HG03139 (cell line): ENCODE data around the gene AMPH.
A peak's percentile ranks its signal among the peaks of the same experiment; 100 is the strongest.

ENCODE experiments used
- ATAC-seq: cut with Tn5 transposase; IDR thresholded peaks from one replicate; pipeline ENCODE4 v1.9.1; 2021; ENCODE audit not compliant: unreplicated experiment

The AMPH gene

GRCh38 chr7:38463277-38464225 lies 167.6 kb downstream of the AMPH start:
- peak; percentile 69 for ATAC-seq

DNA sequence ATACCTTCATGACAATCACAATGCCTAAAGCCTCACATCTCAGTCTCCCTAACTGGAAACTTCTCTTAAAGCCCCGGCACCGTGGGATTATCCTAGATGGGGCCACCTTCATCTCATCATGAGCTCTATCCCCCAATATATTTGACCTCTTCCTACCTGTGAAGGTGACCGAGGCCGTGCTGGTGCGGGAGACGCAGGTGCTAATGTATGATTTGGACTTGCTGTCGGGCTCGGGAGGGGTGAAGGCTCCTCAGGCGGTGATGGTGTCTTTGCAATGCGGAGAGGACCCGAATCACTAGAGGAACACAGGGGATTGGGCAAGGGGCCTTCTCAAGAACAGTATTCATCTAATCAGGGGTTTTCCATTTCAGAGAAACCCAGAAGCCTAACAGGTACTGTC lies 168.4 kb downstream of the AMPH start:
- ATAC-seq, result no peak

GRCh38 chr7:38461887-38462286 lies 169.3 kb downstream of the AMPH start:
- ATAC-seq, result no peak

GRCh38 chr7:38453826-38454225 lies 177.3 kb downstream of the AMPH start:
- ATAC-seq, result no peak

- ATAC-seq, result no peak
Observed at GRCh38 chr7:38453168-38453567, 178.0 kb downstream of the AMPH start.

- no peak for ATAC-seq
Observed at GRCh38 chr7:38452681-38453108, 178.5 kb downstream of the AMPH start.

GRCh38 chr7:38451840-38452239 lies 179.3 kb downstream of the AMPH start:
- ATAC-seq, result no peak

DNA sequence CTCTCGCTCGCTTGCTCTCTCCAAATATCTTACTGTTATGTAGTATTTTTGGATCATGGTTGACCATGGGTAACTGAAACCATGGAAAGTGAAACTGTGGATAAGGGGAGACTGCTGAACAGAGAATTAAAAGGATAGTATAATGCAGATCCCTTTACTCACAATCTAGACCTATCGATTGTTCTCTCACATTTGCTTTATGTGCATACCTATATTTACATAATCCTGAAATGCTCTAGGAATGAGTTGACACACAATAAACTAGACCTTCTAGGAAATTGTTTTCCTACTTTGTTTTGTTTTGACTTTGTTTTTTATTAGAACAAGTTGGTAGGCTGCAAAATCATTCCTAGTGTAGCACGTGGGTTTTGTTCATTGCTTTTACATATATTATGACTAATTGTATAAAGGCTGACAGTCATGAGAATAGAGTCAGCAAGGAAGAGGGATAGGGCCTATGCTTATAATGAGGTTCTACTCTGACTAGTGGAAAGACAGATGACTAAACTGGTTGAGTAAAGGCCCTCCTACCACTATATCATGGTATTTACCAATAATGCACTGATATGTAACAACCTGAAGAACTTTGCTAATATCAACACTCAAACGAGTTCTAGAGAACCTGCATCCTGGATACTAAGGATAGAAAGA lies 182.5 kb downstream of the AMPH start:
- no peak for ATAC-seq

GRCh38 chr7:38448054-38448453 lies 183.1 kb downstream of the AMPH start:
- no peak for ATAC-seq

DNA sequence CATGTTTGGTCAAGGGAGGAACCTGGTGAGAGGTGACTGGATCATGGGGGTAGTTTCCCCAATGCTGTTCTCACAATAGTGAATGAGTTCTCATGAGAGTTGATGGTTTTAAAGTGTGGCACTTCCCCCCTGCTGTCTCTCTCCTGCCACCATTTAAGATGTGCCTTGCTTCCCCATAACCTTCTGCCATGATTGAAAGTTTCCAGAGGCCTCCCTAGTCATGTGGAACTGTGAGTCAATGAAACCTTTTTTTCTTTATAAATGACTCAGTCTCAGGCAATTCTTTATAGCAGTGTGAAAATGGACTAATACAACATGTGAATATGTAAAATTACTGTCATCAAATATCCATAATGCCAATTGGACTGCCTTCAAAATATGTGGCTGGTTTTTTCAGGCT lies 192.2 kb downstream of the AMPH start:
- no peak for ATAC-seq

- no peak for ATAC-seq
Observed at GRCh38 chr7:38432671-38433070, 198.5 kb downstream of the AMPH start.

GRCh38 chr7:38432080-38432479 lies 199.1 kb downstream of the AMPH start:
- no peak for ATAC-seq

GRCh38 chr7:38429057-38429456 lies 202.1 kb downstream of the AMPH start:
- ATAC-seq, result no peak

DNA sequence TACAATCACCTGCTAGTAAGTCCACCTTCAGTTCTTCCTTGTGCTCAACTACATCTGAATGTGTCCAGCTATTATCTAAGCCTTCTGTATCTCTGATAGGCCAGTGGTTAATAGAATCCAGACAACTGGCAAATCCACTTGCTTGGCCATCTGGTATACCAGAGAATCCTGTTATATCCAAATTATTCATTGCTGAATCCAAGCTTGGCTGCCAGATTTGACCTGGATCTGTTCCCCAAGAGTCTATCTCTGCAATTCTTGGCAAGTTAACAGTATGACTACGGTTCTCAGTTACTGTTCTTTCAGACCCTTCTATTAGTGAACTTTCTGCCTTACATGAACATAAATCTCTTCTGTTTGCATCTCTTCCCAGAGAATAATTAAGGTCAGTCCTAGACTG lies 203.1 kb downstream of the AMPH start:
- ATAC-seq, result no peak

DNA sequence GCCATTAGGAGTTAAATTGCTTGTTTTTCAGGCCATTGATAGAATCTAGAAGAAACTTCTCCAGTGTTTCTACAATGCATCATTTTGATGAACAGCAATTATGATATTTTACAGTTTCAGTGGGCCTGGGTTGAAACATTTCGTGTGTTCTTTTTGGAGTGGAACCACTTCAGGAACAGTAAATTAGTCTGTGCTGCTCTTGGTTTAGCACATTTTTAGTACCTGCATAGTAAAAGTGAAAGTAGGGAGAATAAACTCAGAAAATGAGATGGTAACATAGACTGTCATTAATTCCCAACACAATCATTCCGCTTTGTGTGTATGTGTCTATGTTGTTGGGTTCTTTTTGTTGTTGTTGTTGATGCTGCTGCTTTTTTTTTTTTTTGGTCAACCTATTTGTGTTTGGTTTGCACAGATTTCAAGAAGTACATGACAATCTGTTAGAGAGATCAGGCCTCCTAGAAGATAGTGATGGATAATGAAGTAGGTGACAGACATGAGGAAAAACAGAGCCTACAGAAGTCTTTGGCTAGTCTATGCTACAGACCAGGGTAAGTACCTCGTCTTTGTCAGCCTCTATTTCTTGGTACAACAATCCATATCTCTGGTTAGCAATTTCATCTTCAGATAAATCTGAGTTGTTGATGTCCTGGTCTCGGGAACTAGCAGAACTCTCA lies 203.8 kb downstream of the AMPH start:
- no peak for ATAC-seq

DNA sequence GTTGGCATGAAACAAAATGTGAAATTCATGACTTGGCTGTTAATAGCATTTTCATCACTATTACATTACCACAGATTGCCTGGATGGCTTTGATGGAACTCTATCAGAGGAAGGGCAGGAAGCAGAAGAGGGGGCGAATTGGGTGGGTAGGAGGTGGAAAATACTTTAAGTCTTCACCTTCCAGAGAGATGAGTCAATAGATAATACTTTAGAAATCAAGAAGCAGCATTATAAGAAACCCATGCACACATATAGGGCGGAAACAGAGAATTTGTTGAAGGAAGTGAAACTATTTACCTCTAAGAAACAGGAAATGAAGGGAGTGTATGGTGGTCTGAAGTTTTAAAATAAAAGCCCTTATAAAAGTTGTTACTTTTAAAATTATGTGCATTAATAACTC lies 205.7 kb downstream of the AMPH start:
- ATAC-seq, result peak; percentile 62

- no peak for ATAC-seq
Observed at GRCh38 chr7:38424750-38425463, 206.3 kb downstream of the AMPH start.

GRCh38 chr7:38413784-38414183 lies 217.4 kb downstream of the AMPH start:
- ATAC-seq, result peak; percentile 61

DNA sequence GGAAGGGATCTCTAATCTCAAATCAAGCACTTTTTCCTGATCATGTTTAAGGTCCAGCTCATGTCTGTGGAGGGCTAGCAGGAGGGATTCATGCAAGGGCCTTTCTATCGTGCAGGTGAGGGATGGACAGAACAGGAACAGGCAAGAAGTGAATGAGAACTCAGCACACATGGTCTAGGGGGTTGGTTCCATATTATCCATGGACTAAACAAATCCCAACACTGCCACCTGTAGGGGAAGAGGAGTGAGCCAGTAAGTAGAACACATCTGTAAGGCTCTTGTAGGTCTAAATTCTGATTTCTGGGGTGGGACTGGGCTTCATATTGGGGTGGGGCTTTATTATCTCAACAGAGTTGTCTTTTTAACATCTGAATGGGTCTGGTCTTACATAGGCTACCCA lies 219.8 kb downstream of the AMPH start:
- ATAC-seq, result no peak

DNA sequence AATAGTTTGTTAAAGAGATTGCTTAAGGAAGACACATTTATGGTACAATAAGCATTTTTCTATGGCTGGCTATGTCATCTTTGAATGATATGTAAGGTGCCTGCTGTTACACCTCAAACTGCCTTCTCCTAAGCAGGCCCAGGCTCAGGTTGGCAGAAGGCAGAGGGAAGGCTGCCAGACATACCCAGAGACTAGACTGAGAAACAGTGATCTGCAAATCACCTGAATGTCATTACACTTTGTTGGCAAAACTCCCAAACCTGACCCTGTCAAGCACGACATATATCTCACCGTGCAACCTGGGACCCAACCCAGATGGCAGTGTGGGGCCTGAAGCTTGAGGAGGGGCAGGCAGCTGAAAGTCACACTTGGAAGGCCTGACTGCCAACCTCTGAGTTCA lies 221.1 kb downstream of the AMPH start:
- ATAC-seq, result no peak

DNA sequence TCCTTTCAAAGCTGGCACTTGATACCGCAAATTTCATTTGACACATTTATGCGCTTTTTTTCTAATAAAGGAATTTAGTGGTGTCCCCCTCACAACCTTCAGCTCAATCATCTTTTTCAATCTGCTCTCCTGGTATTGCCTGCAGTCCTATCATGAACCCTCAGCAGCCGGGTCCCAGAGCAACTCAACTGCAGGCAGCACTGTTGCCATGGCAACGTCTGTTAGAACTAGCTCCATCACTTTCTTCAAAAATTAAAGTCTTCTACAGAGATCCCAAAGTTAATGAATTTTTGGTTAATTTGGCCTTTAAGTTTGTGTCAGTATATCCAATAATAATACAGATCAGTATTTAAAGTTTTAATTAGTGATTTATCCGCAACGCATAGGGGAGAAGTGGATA lies 221.6 kb downstream of the AMPH start:
- no peak for ATAC-seq
